Measurements from ENCODE around the gene ZNF148. TPM values are rescaled to one million over a fixed set of nuclear protein-coding genes. Genes with fewer than 3 reads are reported as not detected.

ZNF148 gene
- total RNA-seq, 1 experiment from 2014 or later, result 19.7 TPM

DNA sequence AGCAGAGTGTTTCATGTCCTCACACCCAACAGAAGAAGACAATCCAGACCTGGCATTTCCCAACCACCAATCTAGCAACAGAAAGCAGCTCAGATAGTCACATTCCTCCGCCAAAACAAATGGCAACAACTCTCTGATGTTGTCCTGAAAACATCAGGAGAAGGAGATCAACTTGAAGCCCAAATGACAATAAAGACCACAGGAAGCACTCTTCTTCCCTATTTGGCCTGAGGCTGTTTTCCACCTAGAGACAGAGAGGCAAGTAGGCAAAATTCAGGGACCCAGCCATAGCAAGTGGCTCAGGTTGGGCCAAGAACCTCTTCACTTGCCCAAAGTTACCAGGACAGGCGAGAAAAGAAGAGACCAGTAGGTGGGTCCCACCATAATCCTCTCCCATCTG lies 35.0 kb downstream of the ZNF148 start (continued):
- no peak for TF ChIP-seq ZNF317 (CRISPR knock-in tag; IDR thresholded peaks at IDR 0.05; ENCODE audit: borderline replicate concordance, low read depth)
- TF ChIP-seq, protein P1, sequence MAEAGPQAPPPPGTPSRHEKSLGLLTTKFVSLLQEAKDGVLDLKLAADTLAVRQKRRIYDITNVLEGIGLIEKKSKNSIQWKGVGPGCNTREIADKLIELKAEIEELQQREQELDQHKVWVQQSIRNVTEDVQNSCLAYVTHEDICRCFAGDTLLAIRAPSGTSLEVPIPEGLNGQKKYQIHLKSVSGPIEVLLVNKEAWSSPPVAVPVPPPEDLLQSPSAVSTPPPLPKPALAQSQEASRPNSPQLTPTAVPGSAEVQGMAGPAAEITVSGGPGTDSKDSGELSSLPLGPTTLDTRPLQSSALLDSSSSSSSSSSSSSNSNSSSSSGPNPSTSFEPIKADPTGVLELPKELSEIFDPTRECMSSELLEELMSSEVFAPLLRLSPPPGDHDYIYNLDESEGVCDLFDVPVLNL (CRISPR knock-in tag; IDR thresholded peaks at IDR 0.05; ENCODE audit: borderline replicate concordance, low read depth), result no peak
- TF ChIP-seq CBFB (CRISPR knock-in tag; IDR thresholded peaks at IDR 0.05; ENCODE audit: low read depth), result no peak
- TF ChIP-seq FOXK1 (CRISPR knock-in tag; IDR thresholded peaks at IDR 0.05), result no peak
- no peak for TF ChIP-seq PRRX2 (CRISPR knock-in tag; IDR thresholded peaks at IDR 0.05)
- TF ChIP-seq ATF1 (CRISPR knock-in tag; IDR thresholded peaks at IDR 0.05), result no peak
- no peak for TF ChIP-seq CREM (CRISPR knock-in tag; IDR thresholded peaks at IDR 0.05)
- TF ChIP-seq ZNF425 (CRISPR knock-in tag; conservative IDR thresholded peaks at IDR 0.05), result no peak
- no peak for TF ChIP-seq MYBL2 (CRISPR knock-in tag; IDR thresholded peaks at IDR 0.05)
- TF ChIP-seq, protein P2, sequence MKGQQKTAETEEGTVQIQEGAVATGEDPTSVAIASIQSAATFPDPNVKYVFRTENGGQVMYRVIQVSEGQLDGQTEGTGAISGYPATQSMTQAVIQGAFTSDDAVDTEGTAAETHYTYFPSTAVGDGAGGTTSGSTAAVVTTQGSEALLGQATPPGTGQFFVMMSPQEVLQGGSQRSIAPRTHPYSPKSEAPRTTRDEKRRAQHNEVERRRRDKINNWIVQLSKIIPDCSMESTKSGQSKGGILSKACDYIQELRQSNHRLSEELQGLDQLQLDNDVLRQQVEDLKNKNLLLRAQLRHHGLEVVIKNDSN (CRISPR knock-in tag; IDR thresholded peaks at IDR 0.05), result no peak
- no peak for TF ChIP-seq ZBTB21 (CRISPR knock-in tag; IDR thresholded peaks at IDR 0.05; ENCODE audit: borderline replicate concordance)
- TF ChIP-seq NFE2L1 (CRISPR knock-in tag; IDR thresholded peaks at IDR 0.05), result no peak

- no peak overlapping the region for H3K4me3 Mint-ChIP-seq
- H3K9me3 Mint-ChIP-seq, result peaks cover 23% of the 10 kb centered on the region
- peaks cover 11% of the 10 kb centered on the region for H3K36me3 Mint-ChIP-seq
- H3K27ac Mint-ChIP-seq, result no peak overlapping the region
- no peak for DNase-seq (ENCODE audit: low spot score)
- H3K4me1 Mint-ChIP-seq, result peaks cover 25% of the 10 kb centered on the region
- ATAC-seq, result no peak
- CTCF ChIA-PET, result no interaction called here
- H3K27me3 Mint-ChIP-seq (ENCODE audit: low read depth), result no peaks in the 10 kb centered on the region
- POLR2A ChIA-PET, result interaction anchor here (0.5 kb wide), 1 partner anchor 249 kb away, joined by 3 read pairs; no protein-coding TSS in a partner anchor
- TF ChIP-seq, protein P1 (CRISPR knock-in tag; IDR thresholded peaks at IDR 0.05; ENCODE audit: borderline replicate concordance, low read depth), result no peak
- TF ChIP-seq ZNF138 (CRISPR knock-in tag; conservative IDR thresholded peaks at IDR 0.05) (no peak), FOXP1 (CRISPR knock-in tag; IDR thresholded peaks at IDR 0.05; ENCODE audit: borderline replicate concordance) (no peak), ETV6 (CRISPR knock-in tag; IDR thresholded peaks at IDR 0.05) (no peak), JAZF1 (CRISPR knock-in tag; IDR thresholded peaks at IDR 0.05) (no peak), NR1H2 (CRISPR knock-in tag; IDR thresholded peaks at IDR 0.05) (no peak), JUN (CRISPR knock-in tag; IDR thresholded peaks at IDR 0.05) (no peak), ZNF121 (CRISPR knock-in tag; IDR thresholded peaks at IDR 0.05) (no peak), NFATC4 (CRISPR knock-in tag; IDR thresholded peaks at IDR 0.05) (no peak), SP1 (CRISPR knock-in tag; conservative IDR thresholded peaks at IDR 0.05) (no peak), NFYB (CRISPR knock-in tag; conservative IDR thresholded peaks at IDR 0.05; ENCODE audit: low read depth) (no peak), RORB (CRISPR knock-in tag; IDR thresholded peaks at IDR 0.05) (no peak), ATF3 (CRISPR knock-in tag; conservative IDR thresholded peaks at IDR 0.05) (no peak), ELF4 (CRISPR knock-in tag; IDR thresholded peaks at IDR 0.05; ENCODE audit: low read depth) (no peak)
- TF ChIP-seq, protein P3, sequence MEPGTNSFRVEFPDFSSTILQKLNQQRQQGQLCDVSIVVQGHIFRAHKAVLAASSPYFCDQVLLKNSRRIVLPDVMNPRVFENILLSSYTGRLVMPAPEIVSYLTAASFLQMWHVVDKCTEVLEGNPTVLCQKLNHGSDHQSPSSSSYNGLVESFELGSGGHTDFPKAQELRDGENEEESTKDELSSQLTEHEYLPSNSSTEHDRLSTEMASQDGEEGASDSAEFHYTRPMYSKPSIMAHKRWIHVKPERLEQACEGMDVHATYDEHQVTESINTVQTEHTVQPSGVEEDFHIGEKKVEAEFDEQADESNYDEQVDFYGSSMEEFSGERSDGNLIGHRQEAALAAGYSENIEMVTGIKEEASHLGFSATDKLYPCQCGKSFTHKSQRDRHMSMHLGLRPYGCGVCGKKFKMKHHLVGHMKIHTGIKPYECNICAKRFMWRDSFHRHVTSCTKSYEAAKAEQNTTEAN (CRISPR knock-in tag; IDR thresholded peaks at IDR 0.05), result no peak
- TF ChIP-seq, protein P4, sequence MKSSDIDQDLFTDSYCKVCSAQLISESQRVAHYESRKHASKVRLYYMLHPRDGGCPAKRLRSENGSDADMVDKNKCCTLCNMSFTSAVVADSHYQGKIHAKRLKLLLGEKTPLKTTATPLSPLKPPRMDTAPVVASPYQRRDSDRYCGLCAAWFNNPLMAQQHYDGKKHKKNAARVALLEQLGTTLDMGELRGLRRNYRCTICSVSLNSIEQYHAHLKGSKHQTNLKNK (CRISPR knock-in tag; IDR thresholded peaks at IDR 0.05), result no peak
- TF ChIP-seq, protein P5, sequence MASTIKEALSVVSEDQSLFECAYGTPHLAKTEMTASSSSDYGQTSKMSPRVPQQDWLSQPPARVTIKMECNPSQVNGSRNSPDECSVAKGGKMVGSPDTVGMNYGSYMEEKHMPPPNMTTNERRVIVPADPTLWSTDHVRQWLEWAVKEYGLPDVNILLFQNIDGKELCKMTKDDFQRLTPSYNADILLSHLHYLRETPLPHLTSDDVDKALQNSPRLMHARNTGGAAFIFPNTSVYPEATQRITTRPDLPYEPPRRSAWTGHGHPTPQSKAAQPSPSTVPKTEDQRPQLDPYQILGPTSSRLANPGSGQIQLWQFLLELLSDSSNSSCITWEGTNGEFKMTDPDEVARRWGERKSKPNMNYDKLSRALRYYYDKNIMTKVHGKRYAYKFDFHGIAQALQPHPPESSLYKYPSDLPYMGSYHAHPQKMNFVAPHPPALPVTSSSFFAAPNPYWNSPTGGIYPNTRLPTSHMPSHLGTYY (CRISPR knock-in tag; IDR thresholded peaks at IDR 0.05), result no peak
- TF ChIP-seq, protein P6, sequence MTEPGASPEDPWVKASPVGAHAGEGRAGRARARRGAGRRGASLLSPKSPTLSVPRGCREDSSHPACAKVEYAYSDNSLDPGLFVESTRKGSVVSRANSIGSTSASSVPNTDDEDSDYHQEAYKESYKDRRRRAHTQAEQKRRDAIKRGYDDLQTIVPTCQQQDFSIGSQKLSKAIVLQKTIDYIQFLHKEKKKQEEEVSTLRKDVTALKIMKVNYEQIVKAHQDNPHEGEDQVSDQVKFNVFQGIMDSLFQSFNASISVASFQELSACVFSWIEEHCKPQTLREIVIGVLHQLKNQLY (CRISPR knock-in tag; IDR thresholded peaks at IDR 0.05), result no peak
Observed at GRCh38 chr3:125337506-125337905, 37.6 kb downstream of the ZNF148 start.
